Measurements from ENCODE around the gene KCNG2.
"Not testable (repeated sequence)": the region's sequence is repeated elsewhere in the genome, so short reads cannot be mapped to it uniquely, and the experiment has no call there.

Gene KCNG2

DNA sequence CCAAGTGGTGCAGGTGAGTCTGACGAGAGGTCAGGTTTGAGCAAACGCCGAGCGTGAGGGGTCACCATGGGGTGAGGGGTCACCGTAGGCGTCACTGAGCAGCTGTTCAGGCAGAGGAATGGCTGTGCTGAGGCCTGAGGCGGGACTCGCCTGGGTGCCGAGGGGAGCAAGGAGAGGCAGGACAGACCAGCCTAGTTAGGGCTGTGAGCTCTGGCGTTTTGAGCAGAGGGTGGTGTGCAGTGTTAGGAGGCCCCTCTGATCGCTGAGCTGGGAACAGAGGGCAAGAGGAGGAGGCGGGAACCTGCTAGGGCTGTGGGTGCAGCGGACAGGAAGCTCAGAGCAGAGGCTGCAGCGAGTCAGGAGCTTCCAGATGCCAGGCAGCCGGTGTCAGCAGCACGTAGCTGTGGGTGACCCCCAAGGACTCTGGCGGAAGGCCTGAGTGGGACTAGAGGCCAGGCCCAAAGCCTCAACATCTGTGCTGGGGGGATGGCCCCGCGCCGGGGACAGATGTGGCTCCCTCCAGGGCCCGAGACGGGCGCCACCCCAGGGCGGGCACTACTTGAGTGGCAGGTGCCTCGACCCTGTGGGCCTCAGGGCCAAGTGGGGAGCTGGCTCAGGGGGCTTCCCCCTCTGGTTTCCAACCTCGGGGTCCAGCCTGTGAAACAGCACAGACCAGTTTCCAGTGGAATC is 55.7 kb downstream of the KCNG2 start:
- DNase-seq (ENCODE audit: low spot score) = no peak

DNA sequence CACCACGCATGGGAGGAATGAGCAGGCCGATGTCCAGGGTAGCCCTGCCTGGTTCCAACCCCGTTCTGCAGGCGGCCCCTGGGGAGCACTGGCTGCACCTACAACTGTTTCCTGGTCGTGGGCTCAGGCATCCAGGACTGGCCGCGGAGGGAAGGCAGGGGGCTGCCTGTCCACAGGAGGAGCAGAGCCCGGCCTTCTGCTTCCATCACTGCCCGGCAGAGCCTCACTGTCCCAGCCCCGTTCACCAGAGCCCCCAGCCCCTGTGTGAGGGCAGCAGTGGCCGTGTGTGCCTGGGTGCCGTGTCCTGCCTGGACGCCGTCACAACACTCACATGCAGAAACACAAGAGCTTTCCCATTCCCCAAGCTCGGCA is 56.2 kb downstream of the KCNG2 start:
- no peak for DNase-seq (ENCODE audit: low spot score)

DNA sequence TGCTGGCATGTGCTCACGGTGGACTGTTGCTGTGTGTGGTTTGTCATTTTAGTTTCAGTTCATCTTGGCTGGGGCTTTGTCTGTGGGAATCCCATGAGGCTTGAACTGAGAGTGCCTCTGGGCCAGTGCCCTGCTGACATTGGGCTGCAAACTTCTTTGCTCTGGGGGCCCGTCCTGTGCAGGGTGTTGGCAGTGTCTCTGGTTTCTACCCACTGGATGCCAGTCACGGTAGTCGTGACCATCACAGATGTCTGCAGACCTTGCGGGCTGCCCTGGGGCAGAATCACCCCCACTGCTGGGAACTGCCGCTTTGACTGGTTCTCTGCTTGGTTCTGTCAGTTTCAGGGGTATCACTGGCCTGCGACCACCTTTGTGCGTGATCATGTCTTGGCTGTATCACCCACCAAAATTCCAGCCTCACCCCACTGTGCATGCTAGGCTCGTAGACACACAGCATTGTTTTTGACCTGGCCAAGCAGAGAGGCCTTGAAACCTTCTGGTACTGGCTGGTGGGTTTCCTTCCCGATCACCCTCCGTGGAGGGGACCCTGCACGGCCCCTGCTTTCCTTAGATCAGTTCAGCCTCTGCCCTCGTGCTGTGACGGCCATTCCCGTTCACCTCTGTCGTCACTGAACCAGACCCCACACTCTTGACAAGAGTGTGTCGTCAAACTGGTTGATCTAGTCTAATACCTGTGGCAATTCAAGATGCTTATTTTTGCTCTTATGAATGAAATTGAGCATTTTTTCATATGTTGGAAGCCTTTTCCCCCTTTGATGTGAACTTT is 57.6 kb downstream of the KCNG2 start:
- no peak for DNase-seq (ENCODE audit: low spot score)

DNA sequence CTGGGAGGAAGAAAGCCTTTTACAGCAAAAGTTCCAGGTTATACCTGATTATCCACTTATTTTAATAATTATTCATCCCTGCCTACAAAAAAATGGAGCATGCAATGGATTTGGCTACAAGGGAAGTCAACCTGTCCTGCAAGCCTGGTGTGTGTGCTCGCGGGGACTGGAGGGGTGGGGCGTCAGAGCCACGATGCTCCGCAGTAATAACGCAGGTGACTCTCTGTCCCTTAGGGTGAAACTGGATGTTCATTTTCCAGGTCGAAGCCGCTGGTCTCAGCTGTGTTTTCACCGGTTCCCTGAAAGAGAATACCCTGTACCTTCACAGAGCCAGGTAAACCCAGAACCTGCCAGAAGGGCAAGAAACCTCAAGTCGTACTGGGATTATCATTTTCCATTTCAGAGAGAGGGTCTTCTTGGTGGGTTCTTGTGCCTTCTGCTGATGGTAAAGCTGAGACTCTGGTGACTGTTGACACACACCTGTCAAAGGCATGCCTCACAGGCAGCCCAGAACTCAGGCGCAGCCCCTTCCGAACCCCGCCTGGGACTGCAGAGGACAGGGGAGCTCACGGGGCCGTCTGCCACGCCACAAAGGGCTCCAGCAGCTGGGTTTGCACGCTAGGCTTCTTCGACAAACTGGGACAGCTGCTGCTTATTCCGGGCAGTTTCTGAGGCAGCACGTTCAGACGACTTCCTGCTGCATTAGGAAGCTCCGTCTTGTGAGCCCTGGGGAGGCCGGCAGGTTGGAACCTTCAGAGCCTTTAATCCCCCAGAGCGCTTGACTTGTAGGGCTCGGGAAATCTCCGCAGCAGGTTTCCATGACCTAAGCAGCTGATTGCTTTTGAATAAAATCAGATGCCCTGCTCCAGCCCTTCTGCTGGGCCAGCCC is 58.6 kb downstream of the KCNG2 start:
- peak; percentile 28 for DNase-seq (ENCODE audit: low spot score)

DNA sequence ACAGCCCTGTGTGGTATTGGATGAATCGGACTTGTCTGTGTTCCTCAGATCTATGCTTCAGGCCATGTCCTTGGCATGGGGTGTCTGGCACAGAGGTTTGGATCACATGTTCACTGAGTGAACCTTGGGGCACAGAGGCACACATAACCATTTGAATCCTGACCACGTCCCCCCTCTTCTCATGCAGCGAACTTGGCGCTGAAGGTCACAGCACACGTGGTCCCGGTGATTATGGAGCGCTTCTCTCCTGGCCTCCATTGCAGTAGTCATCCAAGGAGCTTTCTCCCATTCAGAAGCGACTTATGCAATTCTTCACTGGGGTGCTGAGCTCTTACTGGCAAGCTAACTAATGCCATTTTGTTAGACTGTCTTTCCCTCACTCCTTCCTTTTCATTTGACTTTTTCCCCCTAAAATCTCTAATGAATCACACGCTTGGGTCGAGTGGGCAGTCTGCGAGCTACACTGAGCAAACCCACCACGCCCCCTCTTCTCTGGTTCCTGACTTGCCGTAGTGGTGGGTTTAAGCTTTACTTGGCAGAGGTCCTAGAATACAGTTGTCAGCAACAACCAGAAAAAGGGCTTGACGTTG is 59.4 kb downstream of the KCNG2 start:
- peak; percentile 63 for DNase-seq (ENCODE audit: low spot score)

DNA sequence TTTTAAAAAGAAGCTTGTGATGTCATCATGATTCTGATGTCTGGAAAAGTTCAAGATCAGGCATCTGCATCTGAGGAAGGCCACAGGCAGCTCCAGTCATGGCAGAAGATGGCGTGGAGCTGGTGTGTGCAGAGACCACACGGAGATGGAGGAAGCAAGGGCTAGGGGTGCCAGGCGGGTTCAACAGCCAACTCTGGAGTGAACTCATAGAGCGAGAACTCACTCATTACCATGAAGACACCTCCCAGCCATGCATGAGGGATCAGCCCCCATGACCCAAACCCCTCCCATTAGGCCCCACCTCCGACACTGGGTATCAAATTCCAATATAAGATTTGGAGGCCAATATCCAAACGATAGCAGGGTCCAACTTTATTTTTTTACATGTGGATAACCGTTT is 61.6 kb downstream of the KCNG2 start:
- no peak for DNase-seq (ENCODE audit: low spot score)

DNA sequence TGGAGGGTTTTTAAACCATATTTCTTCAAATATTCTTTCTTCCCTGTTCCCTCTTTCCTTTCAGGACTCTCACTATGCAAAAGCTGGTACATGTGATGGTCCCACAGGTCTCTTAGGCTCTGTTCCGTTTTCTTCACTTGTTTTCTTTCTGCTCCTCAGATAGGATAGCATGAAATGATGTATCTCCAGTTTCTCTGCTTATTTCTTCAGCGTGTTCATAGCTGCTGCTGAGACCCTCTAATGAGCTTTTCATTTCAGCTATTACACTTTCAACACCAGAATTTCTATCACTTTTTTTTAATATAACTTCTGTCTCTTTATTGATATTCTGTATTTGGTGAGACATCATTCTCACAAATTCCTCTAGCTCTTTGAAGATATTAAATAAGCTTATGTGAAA is 63.9 kb downstream of the KCNG2 start:
- no peak for DNase-seq (ENCODE audit: low spot score)

DNA sequence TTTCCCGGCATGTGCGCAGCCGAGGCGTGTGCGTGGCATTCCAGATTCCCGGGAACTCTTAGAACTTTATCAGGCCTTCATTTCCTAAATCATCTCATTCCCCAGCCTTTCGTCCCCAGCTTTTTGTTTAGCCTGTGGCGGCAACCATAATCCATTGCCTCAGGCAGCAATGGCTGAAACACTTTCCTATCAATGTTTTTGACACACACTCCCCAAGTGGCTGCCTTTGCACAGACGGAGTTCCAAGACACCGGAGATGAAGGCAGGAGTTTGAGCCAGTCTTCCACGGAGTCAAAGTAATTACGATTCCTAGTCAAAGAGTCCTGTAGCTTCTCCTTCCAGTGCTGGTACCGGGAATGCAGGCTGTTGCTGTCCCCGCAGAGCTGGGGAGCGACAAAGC is 64.8 kb downstream of the KCNG2 start:
- DNase-seq (ENCODE audit: low spot score) = no peak

DNA sequence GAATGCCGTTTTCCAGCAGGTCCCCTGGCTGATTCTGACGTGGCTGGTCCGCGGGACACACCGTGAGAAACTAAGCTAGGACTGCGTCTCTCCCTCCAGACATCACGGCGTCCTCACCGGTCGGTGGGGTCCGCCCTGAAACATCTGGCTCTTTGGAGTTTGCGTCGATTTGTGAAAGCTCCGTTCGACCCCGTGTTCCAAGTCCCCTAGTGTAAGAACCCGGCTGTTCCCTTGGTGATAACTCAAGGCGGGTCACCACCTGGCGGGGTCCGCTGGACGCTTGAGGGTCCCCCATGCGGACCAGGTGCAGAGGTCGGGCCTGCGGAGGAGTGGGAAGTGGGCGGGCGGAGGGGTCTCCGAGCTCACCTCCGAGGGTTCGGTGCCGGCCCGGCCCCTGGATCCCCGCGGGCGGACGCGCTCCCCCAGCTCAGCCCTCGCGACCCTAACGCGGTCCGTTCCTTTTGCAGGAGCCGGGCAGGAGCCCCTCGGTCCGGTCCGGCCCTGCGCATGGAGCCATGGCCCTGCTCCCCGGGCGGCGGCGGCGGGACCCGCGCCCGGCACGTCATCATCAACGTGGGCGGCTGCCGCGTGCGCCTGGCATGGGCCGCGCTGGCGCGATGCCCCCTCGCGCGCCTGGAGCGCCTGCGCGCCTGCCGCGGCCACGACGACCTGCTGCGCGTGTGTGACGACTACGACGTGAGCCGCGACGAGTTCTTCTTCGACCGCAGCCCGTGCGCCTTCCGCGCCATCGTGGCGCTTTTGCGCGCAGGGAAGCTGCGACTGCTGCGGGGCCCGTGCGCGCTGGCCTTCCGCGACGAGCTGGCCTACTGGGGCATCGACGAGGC is 65.6 kb downstream of the KCNG2 start:
- DNase-seq (ENCODE audit: low spot score) = no peak

DNA sequence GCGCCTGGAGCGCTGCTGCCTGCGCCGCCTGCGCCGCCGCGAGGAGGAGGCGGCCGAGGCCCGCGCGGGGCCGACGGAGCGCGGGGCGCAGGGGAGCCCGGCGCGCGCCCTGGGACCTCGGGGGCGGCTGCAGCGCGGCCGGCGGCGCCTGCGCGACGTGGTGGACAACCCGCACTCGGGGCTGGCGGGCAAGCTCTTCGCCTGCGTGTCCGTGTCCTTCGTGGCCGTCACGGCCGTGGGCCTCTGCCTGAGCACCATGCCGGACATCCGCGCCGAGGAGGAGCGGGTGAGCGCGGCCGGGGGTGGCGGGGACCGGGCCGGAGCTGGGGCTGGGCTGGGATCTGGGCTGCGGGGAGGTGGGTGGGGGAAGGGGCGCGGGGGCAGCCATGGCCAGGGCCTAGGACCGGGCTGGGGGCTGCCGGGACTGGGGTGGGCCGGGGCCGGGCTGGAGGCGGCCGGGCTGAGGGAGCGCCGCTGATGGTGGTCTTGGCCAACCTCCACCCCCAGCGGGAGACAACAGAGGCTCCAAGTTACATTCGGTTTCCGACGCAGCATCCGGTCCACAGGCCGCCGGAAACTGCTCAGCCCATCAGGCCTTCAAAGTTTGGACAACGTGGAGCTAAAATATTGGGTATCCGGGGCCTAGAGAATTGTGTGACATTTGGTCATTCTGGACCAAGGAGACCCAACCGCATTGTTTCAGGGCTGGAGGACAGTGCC is 66.4 kb downstream of the KCNG2 start:
- no peak for DNase-seq (ENCODE audit: low spot score)

DNA sequence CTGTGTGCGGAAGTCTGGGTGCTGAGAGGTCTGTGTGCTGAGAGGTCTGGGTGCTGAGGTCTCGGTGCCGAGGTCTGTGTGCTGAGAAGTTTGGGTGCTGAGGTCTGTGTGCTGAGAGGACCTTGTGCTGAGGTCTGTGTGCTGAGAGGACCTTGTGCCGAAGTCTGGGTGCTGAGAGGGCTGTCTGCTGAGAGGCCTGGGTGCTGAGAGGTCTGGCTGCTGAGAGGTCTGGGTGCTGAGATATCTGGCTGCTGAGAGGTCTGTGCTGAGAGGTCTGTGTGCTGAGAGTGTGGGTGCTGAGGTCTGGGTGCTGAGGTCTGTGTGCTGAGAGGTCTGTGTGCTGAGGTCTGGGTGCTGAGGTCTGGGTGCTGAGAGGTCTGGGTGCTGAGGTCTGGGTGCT is 67.2 kb downstream of the KCNG2 start:
- not testable (repeated sequence) for DNase-seq (ENCODE audit: low spot score)

DNA sequence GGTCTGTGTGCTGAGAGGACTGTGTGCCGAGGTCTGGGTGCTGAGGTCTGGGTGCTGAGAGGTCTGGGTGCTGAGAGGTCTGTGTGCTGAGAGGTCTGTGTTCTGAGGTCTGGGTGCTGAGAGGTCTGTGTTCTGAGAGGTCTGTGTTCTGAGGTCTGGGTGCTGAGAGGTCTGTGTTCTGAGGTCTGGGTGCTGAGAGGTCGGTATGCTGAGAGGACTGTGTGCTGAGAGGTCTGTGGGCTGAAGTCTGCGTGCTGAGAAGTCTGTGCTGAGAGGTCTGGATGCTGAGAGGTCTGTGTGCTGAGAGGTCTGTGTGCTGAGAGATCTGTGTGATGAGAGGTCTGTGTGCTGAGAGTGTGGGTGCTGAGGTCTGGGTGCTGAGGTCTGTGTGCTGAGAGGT is 68.2 kb downstream of the KCNG2 start:
- DNase-seq (ENCODE audit: low spot score) = not testable (repeated sequence)

DNA sequence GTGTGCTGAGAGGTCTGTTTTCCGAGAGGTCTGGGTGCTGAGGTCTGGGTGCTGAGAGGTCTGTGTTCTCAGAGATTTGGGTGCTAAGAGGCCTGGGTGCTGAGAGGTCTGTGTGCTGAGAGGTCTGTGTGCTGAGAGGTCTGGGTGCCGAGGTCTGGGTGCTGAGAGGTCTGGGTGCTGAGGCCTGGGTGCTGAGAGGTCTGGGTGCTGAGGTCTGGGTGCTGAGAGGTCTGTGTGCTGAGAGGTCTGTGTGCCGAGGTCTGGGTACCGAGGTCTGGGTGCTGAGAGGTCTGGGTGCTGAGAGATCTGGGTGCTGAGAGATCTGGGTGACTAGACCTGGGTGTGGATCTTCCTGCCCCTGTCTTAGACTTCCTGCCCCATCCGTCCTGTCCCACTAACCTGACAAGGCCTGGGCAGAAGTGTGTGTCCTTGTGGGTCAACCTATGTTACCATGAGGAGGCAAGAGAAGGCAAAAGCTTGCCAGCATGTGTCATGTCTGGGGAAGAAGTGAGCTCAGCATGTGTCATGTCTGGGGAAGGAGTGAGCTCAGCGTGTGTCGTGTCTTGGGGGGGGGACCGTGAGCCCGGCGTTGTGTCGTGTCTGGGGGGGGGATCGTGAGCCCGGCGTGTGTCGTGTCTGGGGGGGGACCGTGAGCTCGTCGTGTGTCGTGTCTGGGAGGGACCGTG is 69.3 kb downstream of the KCNG2 start:
- DNase-seq (ENCODE audit: low spot score) = no peak

DNA sequence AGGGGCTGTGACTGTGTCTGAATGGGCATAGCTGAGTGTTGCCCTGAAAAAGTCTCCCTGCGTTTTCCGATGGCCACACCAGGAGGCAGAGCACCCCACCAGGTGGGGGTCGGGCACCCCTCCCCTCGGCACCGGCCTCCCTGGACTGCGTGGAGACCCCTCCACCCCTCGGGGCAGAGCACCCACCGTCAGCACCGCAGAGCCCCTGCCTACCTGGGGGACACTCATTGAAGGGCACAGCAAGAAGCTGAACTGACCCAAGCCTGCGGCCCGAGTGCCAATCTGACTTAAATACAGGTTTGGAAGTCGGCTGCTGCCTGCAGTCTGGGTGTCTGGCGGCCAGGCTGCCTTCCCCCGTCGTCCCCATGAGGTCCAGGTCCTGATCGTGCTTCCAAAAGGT is 69.9 kb downstream of the KCNG2 start:
- DNase-seq (ENCODE audit: low spot score) = no peak

DNA sequence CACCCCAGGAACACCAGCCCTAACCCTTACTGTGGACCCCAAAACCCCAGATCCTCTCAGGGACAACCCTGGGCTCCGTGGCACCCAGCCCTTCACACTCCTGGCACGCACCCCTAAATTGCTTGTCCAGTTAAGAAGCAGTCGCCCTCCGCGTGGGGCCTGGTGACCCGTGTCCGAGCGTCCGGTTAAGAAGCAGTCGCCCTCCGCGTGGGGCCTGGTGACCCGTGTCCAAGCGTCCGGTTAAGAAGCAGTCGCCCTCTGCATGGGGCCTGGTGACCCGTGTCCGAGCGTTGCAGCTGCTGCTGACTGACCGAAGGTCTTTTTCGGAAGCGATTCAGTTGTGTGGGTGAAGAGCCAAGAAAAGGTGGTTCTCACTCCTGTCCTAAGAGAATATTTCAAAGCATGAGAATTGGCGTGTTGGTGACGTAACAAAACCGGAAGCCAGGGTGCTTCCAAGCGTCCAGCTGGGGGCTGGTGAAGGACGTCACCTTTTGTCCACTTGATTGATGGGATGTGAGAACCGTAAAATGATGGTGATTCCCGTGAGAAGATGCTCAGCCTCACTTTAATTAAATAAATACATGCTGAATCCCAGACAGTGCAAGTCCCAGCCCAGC is 70.5 kb downstream of the KCNG2 start:
- no peak for DNase-seq (ENCODE audit: low spot score)

DNA sequence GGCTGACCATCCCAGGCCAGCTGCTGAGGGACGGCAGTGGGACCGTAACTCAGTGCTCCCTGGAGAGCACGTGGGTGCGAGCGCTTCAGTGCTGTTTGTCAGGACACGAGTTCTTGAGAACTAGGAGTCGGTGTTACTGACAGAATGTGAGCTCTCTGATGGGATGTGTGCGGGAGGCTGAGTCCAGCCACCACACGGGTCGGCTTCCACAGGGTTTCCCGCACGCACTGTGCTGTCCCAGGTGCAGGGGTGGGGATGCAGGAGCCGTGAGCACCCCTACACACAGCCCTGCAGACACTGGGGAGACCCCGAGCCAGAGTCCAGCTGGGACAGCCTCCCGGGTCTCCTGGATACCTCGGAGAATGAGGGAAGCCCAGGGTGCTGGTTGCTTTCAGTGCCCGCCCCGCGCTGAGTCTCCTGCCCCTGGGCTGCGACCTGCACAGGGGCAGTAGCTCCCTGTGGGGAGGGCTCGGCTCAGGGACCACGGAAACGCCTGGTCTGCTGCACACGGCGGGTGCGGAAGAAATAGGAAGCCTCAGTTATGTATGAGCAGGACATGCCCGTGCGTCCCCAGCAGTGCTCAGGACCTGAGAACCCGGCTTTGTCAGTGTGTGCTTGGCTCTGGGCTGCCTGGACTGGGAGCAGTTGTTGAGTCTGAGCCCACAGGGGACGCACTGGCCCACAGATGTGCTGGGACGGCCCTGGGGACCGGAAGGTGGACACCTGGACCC is 71.2 kb downstream of the KCNG2 start:
- no peak for DNase-seq (ENCODE audit: low spot score)

DNA sequence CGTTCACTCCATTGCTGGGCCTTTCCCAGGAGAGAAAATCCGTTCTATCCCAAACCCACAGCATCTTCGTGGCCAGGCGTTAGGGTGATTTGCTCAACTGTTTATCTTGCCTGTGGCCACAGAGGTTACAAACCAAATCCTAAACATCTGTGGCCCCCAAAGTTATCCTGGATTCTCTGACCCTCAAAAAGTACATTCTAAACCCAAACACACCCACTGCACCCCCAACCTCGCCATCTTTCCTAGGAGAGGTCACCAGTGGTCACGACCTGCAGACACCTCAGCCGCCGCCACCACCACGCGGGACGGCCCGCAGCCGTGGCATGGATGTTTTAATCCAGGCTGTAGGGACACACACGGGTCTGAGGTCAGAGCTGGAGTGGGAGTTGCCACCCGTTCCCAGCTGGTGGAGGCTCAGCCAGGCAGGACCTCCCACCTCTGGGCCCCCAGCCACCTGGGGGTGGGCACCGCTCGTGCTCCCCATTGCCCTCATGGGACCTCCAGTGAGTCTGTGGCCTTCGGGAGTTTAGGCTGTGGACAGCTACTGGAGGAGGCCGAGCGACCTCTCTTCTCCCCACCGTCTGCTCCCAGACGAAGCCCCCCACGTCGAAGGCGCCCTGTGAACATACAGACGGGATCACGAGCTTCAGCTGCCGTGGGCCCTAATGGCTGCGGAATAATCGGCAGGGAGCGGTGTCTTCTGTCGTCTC is 72.0 kb downstream of the KCNG2 start:
- no peak for DNase-seq (ENCODE audit: low spot score)

DNA sequence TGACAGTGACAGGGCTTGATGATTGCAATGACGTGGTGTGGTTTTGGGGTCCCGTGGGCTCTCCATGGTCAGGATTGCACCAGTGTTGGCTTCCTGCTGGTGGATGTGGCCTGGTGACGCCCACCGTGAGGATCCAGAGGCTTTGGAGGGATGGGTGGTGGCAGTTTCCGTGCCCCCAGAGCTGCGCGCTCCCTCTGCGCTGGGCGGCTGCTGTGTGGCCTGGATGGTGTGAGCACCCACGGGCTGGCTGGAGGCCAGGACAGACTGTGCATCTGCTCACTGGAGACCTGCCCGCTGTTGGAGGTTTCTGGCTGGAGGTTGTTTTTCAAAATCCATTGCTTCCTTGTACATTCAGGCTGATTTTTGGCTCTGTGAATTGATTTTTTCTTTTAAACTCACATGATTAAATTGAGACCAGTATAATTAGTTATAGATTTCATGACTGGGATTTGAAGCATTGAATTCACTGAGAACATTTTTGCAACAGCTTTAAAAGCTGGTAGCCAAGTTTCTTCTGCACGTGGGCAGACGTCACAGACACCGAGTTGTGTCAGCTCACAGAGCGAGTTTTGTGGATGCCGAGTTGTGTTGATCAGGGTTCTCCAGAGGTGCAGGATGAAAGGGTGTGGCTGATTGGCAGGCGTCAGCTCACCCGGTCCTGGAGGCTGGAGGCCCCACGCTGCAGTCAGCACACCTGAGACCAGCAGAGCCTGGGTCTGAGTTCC is 72.7 kb downstream of the KCNG2 start:
- DNase-seq (ENCODE audit: low spot score) = no peak

Data from AG08395 (cell line).